Activated CD4-positive, alpha-beta memory T cell treated with anti-CD3 and anti-CD28 coated beads, Interleukin-2, amount 10 ng/mL, durations not matched to agents 7 days and 5 days (primary cell): Measurements from ENCODE around the gene SH2B3. TPM values are rescaled to one million over a fixed set of nuclear protein-coding genes. Genes with fewer than 3 reads are reported as not detected.

Source experiments
- CTCF ChIA-PET: fragments of 350-600 bp; sonication (Branson Sonifier 250); formaldehyde crosslinking; loops from one replicate; lab custom pipeline; 2021; ENCODE audit warnings: antibody characterized with exemption, inconsistent platforms; lab: Charles Lee
- POLR2A ChIA-PET: fragments of 350-600 bp; sonication (Branson Sonifier 250); formaldehyde crosslinking; loops from one replicate; lab custom pipeline; 2021; ENCODE audit warnings: antibody characterized with exemption; lab: Charles Lee
- DNase-seq: peaks from one replicate; pipeline ENCODE4 v3.0.0-alpha.2; 2020
- H3K27ac Mint-ChIP-seq: one replicate; pipeline ENCODE4 v1.8.0; 2021; ENCODE audit warnings: mild to moderate bottlenecking, mixed read lengths
- H3K27me3 Mint-ChIP-seq: one replicate; pipeline ENCODE4 v1.8.0; 2021; ENCODE audit warnings: mixed read lengths
- H3K36me3 Mint-ChIP-seq: one replicate; pipeline ENCODE4 v1.8.0; 2021; ENCODE audit warnings: low read depth, mixed read lengths
- H3K4me1 Mint-ChIP-seq: one replicate; pipeline ENCODE4 v1.8.0; 2021; ENCODE audit warnings: mixed read lengths
- H3K4me3 Mint-ChIP-seq: one replicate; pipeline ENCODE4 v1.8.0; 2021; ENCODE audit warnings: mild to moderate bottlenecking, mixed read lengths
- H3K9me3 Mint-ChIP-seq: one replicate; pipeline ENCODE4 v1.8.0; 2021; ENCODE audit warnings: mixed read lengths
- total RNA-seq, 2 experiments: library from RNA; stranded (reverse); gene quantifications; one replicate each; pipeline ENCODE4 v1.2.3, GENCODE V29; 2021

Gene SH2B3
- total RNA-seq, 2 experiments from 2014 or later = 18.8 to 20.2 TPM

GRCh38 chr12:111426344-111427185 lies 20.8 kb downstream of the SH2B3 start:
- Mint-ChIP-seq H3K27ac (peak overlapping the region; percentile 73), H3K4me1 (peaks cover 76% of the 10 kb centered on the region), H3K9me3 (no peaks in the 10 kb centered on the region), H3K4me3 (peak overlapping the region; percentile 1), H3K27me3 (no peaks in the 10 kb centered on the region), H3K36me3 (peaks cover 15% of the 10 kb centered on the region)
- POLR2A ChIA-PET = interaction anchor here (1.4 to 13.5 kb wide), 6 partner anchors 8 to 30 kb away, joined by 3 to 252 read pairs (median 24); partner anchors contain the start of gene SH2B3
- DNase-seq = no peak
- CTCF ChIA-PET = interaction anchor here (0.8 to 2.0 kb wide), 7 partner anchors 18 to 34 kb away, joined by 3 to 13 read pairs (median 5); no protein-coding TSS in a partner anchor

- Mint-ChIP-seq H3K4me3 (no peak overlapping the region), H3K9me3 (no peaks in the 10 kb centered on the region), H3K27ac (peak overlapping the region; percentile 89), H3K27me3 (no peaks in the 10 kb centered on the region), H3K4me1 (peaks cover 83% of the 10 kb centered on the region), H3K36me3 (peaks cover 18% of the 10 kb centered on the region)
- no peak for DNase-seq
- POLR2A ChIA-PET = interaction anchor here (1.4 to 13.5 kb wide), 4 partner anchors 15 to 31 kb away, joined by 5 to 252 read pairs (median 138); partner anchors contain the start of gene SH2B3
- CTCF ChIA-PET = interaction anchor here (0.6 to 2.0 kb wide), 6 partner anchors 17 to 65 kb away, joined by 3 to 13 read pairs (median 6); no protein-coding TSS in a partner anchor
These were observed 21.8 kb downstream of the SH2B3 start for GRCh38 chr12:111427417-111428074.

- Mint-ChIP-seq H3K4me3 (no peak overlapping the region), H3K4me1 (peaks cover 86% of the 10 kb centered on the region), H3K27ac (peak overlapping the region; percentile 89), H3K9me3 (no peaks in the 10 kb centered on the region), H3K36me3 (peaks cover 22% of the 10 kb centered on the region), H3K27me3 (no peaks in the 10 kb centered on the region)
- POLR2A ChIA-PET = interaction anchor here (2.2 to 13.5 kb wide), 4 partner anchors 9 to 22 kb away, joined by 6 to 252 read pairs (median 138); partner anchors contain the start of gene SH2B3
- no peak for DNase-seq
- CTCF ChIA-PET = interaction anchor here (0.6 to 4.2 kb wide), 7 partner anchors 16 to 65 kb away, joined by 3 to 33 read pairs (median 8); no protein-coding TSS in a partner anchor
These were observed 22.5 kb downstream of the SH2B3 start for GRCh38 chr12:111428081-111428727.

GRCh38 chr12:111428728-111429175 lies 23.0 kb downstream of the SH2B3 start:
- Mint-ChIP-seq H3K4me3 (peak overlapping the region; percentile 46), H3K9me3 (no peaks in the 10 kb centered on the region), H3K27ac (peak overlapping the region; percentile 89), H3K36me3 (peaks cover 25% of the 10 kb centered on the region), H3K27me3 (no peaks in the 10 kb centered on the region), H3K4me1 (peaks cover 92% of the 10 kb centered on the region)
- peak; percentile 41 for DNase-seq
- POLR2A ChIA-PET = interaction anchor here (1.7 to 13.5 kb wide), 5 partner anchors 10 to 29 kb away, joined by 5 to 252 read pairs (median 39); partner anchors contain the start of gene SH2B3
- CTCF ChIA-PET = interaction anchor here (1.4 to 4.2 kb wide), 6 partner anchors 16 to 32 kb away, joined by 7 to 33 read pairs (median 14); no protein-coding TSS in a partner anchor

- peaks cover 20% of the 10 kb centered on the region for H3K36me3 Mint-ChIP-seq
- H3K27ac Mint-ChIP-seq = peak overlapping the region; percentile 89
- ChIA-PET CTCF (interaction anchor here (1.0 to 4.2 kb wide), 7 partner anchors 15 to 34 kb away, joined by 4 to 33 read pairs (median 16); no protein-coding TSS in a partner anchor), POLR2A (interaction anchor here (0.7 to 13.5 kb wide), 9 partner anchors 11 to 412 kb away, joined by 3 to 252 read pairs (median 5); partner anchors contain the start of genes ACAD10, BRAP, MAPKAPK5 and SH2B3)
- DNase-seq = peak; percentile 86
- peaks cover 96% of the 10 kb centered on the region for H3K4me1 Mint-ChIP-seq
- peak overlapping the region; percentile 70 for H3K4me3 Mint-ChIP-seq
- H3K9me3 Mint-ChIP-seq = no peaks in the 10 kb centered on the region
- H3K27me3 Mint-ChIP-seq = no peaks in the 10 kb centered on the region
These were observed 24.2 kb downstream of the SH2B3 start for GRCh38 chr12:111429828-111430432.

GRCh38 chr12:111430433-111431353 lies 25.0 kb downstream of the SH2B3 start:
- Mint-ChIP-seq H3K27ac (peak overlapping the region; percentile 89), H3K27me3 (no peaks in the 10 kb centered on the region), H3K4me1 (peaks cover 96% of the 10 kb centered on the region), H3K9me3 (no peaks in the 10 kb centered on the region), H3K4me3 (peak overlapping the region; percentile 70), H3K36me3 (peaks cover 20% of the 10 kb centered on the region)
- peak; percentile 69 for DNase-seq
- CTCF ChIA-PET = interaction anchor here (0.6 to 4.2 kb wide), 8 partner anchors 14 to 270 kb away, joined by 3 to 33 read pairs (median 14); no protein-coding TSS in a partner anchor
- POLR2A ChIA-PET = interaction anchor here (0.7 to 13.5 kb wide), 9 partner anchors 11 to 411 kb away, joined by 3 to 252 read pairs (median 5); partner anchors contain the start of genes ACAD10, BRAP, MAPKAPK5 and SH2B3

GRCh38 chr12:111431772-111432171 lies 26.0 kb downstream of the SH2B3 start:
- Mint-ChIP-seq H3K9me3 (no peaks in the 10 kb centered on the region), H3K27ac (peak overlapping the region; percentile 56), H3K36me3 (peaks cover 20% of the 10 kb centered on the region), H3K4me1 (peaks cover 96% of the 10 kb centered on the region), H3K4me3 (peak overlapping the region; percentile 40), H3K27me3 (no peaks in the 10 kb centered on the region)
- DNase-seq = no peak
- CTCF ChIA-PET = interaction anchor here (0.6 to 4.2 kb wide), 6 partner anchors 13 to 268 kb away, joined by 3 to 33 read pairs (median 16); no protein-coding TSS in a partner anchor
- POLR2A ChIA-PET = interaction anchor here (7.6 to 13.5 kb wide), 3 partner anchors 10 to 23 kb away, joined by 39 to 252 read pairs (median 237); partner anchors contain the start of gene SH2B3

- POLR2A ChIA-PET = interaction anchor here (1.3 to 13.5 kb wide), 6 partner anchors 8 to 36 kb away, joined by 3 to 252 read pairs (median 9); partner anchors contain the start of gene SH2B3
- Mint-ChIP-seq H3K27me3 (peaks cover 2% of the 10 kb centered on the region), H3K4me1 (peaks cover 95% of the 10 kb centered on the region), H3K4me3 (peak overlapping the region; percentile 71), H3K9me3 (no peaks in the 10 kb centered on the region), H3K27ac (peak overlapping the region; percentile 97), H3K36me3 (peaks cover 23% of the 10 kb centered on the region)
- CTCF ChIA-PET = interaction anchor here (0.9 to 3.9 kb wide), 7 partner anchors 10 to 37 kb away, joined by 5 to 42 read pairs (median 20); no protein-coding TSS in a partner anchor
- DNase-seq = no peak
These were observed 28.3 kb downstream of the SH2B3 start for GRCh38 chr12:111434049-111434448.

GRCh38 chr12:111434680-111435338 lies 29.1 kb downstream of the SH2B3 start:
- peaks cover 90% of the 10 kb centered on the region for H3K4me1 Mint-ChIP-seq
- peaks cover 26% of the 10 kb centered on the region for H3K36me3 Mint-ChIP-seq
- H3K9me3 Mint-ChIP-seq = no peaks in the 10 kb centered on the region
- H3K4me3 Mint-ChIP-seq = peak overlapping the region; percentile 71
- CTCF ChIA-PET = interaction anchor here (0.8 to 3.9 kb wide), 9 partner anchors 9 to 38 kb away, joined by 3 to 42 read pairs (median 20); no protein-coding TSS in a partner anchor
- DNase-seq = peak; percentile 82
- peak overlapping the region; percentile 97 for H3K27ac Mint-ChIP-seq
- peaks cover 2% of the 10 kb centered on the region for H3K27me3 Mint-ChIP-seq
- POLR2A ChIA-PET = interaction anchor here (0.8 to 13.5 kb wide), 7 partner anchors 7 to 38 kb away, joined by 3 to 252 read pairs (median 8); partner anchors contain the start of gene SH2B3
